CD4-positive, alpha-beta T cell (primary cell): ENCODE measurements around the gene PLCB2. TPM values are rescaled to one million over a fixed set of nuclear protein-coding genes. Genes with fewer than 3 reads are reported as not detected.

ENCODE experiments used
- ATAC-seq: fragments of 200-7000 bp; cut with Tn5 transposase; one replicate; pipeline ENCODE4 v1.10.0; 2022; ENCODE audit warnings: mild to moderate bottlenecking; ENCODE audit not compliant: poor library complexity
- CTCF ChIA-PET: fragments of 350-600 bp; sonication (Branson Sonifier 250); formaldehyde crosslinking; loops from one replicate; lab custom pipeline; 2021; ENCODE audit warnings: antibody characterized with exemption, inconsistent platforms; lab: Charles Lee
- POLR2A ChIA-PET: fragments of 350-600 bp; sonication (Branson Sonifier 250); formaldehyde crosslinking; loops from one replicate; lab custom pipeline; 2021; ENCODE audit warnings: antibody characterized with exemption, inconsistent platforms; lab: Charles Lee
- DNase-seq, 14 experiments: peaks; one replicate each; pipeline ENCODE4 v3.0.0-alpha.2; 2013 to 2020; ENCODE audit warnings: mixed read lengths in 2 of 14
- H3K27ac ChIP-seq, 2 donors: one replicate each; pipeline versions ENCODE4 v1.5.1 to v1.7.0; 2013; ENCODE audit warnings: low read length in 2 of 2, low read depth in 1 of 2, mild to moderate bottlenecking in 1 of 2
- H3K27me3 ChIP-seq, 2 experiments: 1 replicate in 1 of 2; 2 replicates in 1 of 2; pipeline versions ENCODE4 v1.6.1 to v1.7.0; 2013; ENCODE audit warnings: low read length in 2 of 2, control low read depth in 1 of 2, mild to moderate bottlenecking in 1 of 2, moderate library complexity in 1 of 2; ENCODE audit not compliant: insufficient read depth in 2 of 2, control insufficient read depth in 1 of 2
- H3K36me3 ChIP-seq: one replicate; pipeline ENCODE4 v1.6.1; 2013; ENCODE audit warnings: low read length, control low read depth; ENCODE audit not compliant: insufficient read depth
- H3K4me1 ChIP-seq: one replicate; pipeline ENCODE4 v1.6.1; 2013; ENCODE audit warnings: low read length, control low read depth; ENCODE audit not compliant: insufficient read depth
- H3K4me3 ChIP-seq: one replicate; pipeline ENCODE4 v1.5.1; 2013; ENCODE audit warnings: mild to moderate bottlenecking, low read length, moderate library complexity
- H3K9me3 ChIP-seq, 2 experiments: 1 replicate in 1 of 2; 2 replicates in 1 of 2; pipeline versions ENCODE4 v1.6.1 to v1.7.0; 2013; ENCODE audit warnings: low read length in 2 of 2, mild to moderate bottlenecking in 2 of 2, control low read depth in 1 of 2, moderate library complexity in 1 of 2; ENCODE audit not compliant: control insufficient read depth in 1 of 2, insufficient read depth in 1 of 2
- H3K27ac Mint-ChIP-seq: one replicate; pipeline ENCODE4 v1.8.0; 2020; ENCODE audit warnings: mixed read lengths
- H3K27me3 Mint-ChIP-seq: one replicate; pipeline ENCODE4 v1.8.0; 2021; ENCODE audit warnings: mixed read lengths
- H3K36me3 Mint-ChIP-seq: one replicate; pipeline ENCODE4 v1.8.0; 2021; ENCODE audit warnings: low read depth, mixed read lengths
- H3K4me1 Mint-ChIP-seq: one replicate; pipeline ENCODE4 v1.8.0; 2021; ENCODE audit warnings: low read depth, mixed read lengths
- H3K4me3 Mint-ChIP-seq: one replicate; pipeline ENCODE4 v1.8.0; 2020; ENCODE audit warnings: mild to moderate bottlenecking, mixed read lengths
- H3K9me3 Mint-ChIP-seq: one replicate; pipeline ENCODE4 v1.8.0; 2020; ENCODE audit warnings: mixed read lengths
- CTCF ChIP-seq: fragments of 200-600 bp; IDR thresholded peaks from one replicate; pipeline ENCODE4 v1.8.0; 2022; ENCODE audit warnings: antibody characterized with exemption, mild to moderate bottlenecking
- intact Hi-C, 2 experiments: fragments of 100-400 bp; cut with DNase I in 1 of 2; cut with micrococcal nuclease in 1 of 2; formaldehyde crosslinking; loops; one replicate each; pipeline versions ENCODE4 v1.15.1 to v1.9.0; 2023 to 2025; cut with DNase I, micrococcal nuclease
- total RNA-seq, 174 experiments: library from RNA in 2 of 174; stranded (reverse) in 2 of 174; gene quantifications; one replicate each; pipeline ENCODE4 v1.2.3 and lab custom pipeline; 2021 to 2026

The PLCB2 gene
- total RNA-seq, 2 experiments from 2014 or later: 206 to 222 TPM

GRCh38 chr15:40249477-40250303 lies 58.0 kb downstream of the PLCB2 start:
- Histone ChIP-seq H3K27me3 (peaks cover 20 to 30% of the 10 kb centered on the region in 2 experiments), H3K27ac (no peak overlapping the region), H3K4me3 (no peak overlapping the region), H3K36me3 (no peaks in the 10 kb centered on the region), H3K4me1 (peaks cover 17% of the 10 kb centered on the region), H3K9me3 (no peaks in the 10 kb centered on the region)
- H3K36me3 Mint-ChIP-seq: no peaks in the 10 kb centered on the region
- H3K4me3 Mint-ChIP-seq: no peak overlapping the region
- H3K27ac Mint-ChIP-seq: no peak overlapping the region
- ChIA-PET POLR2A (interaction anchor here (0.5 kb wide), 1 partner anchor 64 kb away, joined by 3 read pairs; no protein-coding TSS in a partner anchor), CTCF (no interaction called here)
- ATAC-seq (no peak), DNase-seq (no peak)
- peaks cover 34% of the 10 kb centered on the region for H3K27me3 Mint-ChIP-seq
- TF ChIP-seq CTCF: no peak
- H3K4me1 Mint-ChIP-seq: peaks cover 9% of the 10 kb centered on the region
- H3K9me3 Mint-ChIP-seq: no peaks in the 10 kb centered on the region
- intact Hi-C loops: no loop called here

- Mint-ChIP-seq H3K9me3 (no peaks in the 10 kb centered on the region), H3K4me3 (no peak overlapping the region), H3K27ac (no peak overlapping the region), H3K36me3 (no peaks in the 10 kb centered on the region), H3K27me3 (peaks cover 19% of the 10 kb centered on the region), H3K4me1 (peaks cover 8% of the 10 kb centered on the region)
- Histone ChIP-seq H3K4me1 (peaks cover 10% of the 10 kb centered on the region), H3K9me3 (no peaks in the 10 kb centered on the region), H3K27ac (no peak overlapping the region), H3K27me3 (peaks cover 8 to 18% of the 10 kb centered on the region in 2 experiments), H3K4me3 (no peak overlapping the region), H3K36me3 (no peaks in the 10 kb centered on the region)
- TF ChIP-seq CTCF: no peak
- POLR2A ChIA-PET: interaction anchor here (0.5 kb wide), 1 partner anchor 1858 kb away, joined by 3 read pairs; no protein-coding TSS in a partner anchor
- intact Hi-C loops: no loop called here
- no peak for DNase-seq
- CTCF ChIA-PET: no interaction called here
- no peak for ATAC-seq
Measured at GRCh38 chr15:40248006-40248783, 59.5 kb downstream of the PLCB2 start.

GRCh38 chr15:40247406-40247971 lies 60.2 kb downstream of the PLCB2 start:
- Mint-ChIP-seq H3K36me3 (no peaks in the 10 kb centered on the region), H3K27me3 (peaks cover 15% of the 10 kb centered on the region), H3K4me1 (peaks cover 4% of the 10 kb centered on the region), H3K9me3 (no peaks in the 10 kb centered on the region), H3K4me3 (no peak overlapping the region), H3K27ac (no peak overlapping the region)
- H3K4me3 ChIP-seq: no peak overlapping the region
- peaks cover 4% of the 10 kb centered on the region for H3K4me1 ChIP-seq
- H3K9me3 ChIP-seq: no peaks in the 10 kb centered on the region
- ATAC-seq (no peak), DNase-seq (no peak)
- no peak overlapping the region for H3K27ac ChIP-seq
- H3K27me3 ChIP-seq: peaks cover 5 to 12% of the 10 kb centered on the region in 2 experiments
- TF ChIP-seq CTCF: no peak
- ChIA-PET POLR2A (interaction anchor here (0.5 kb wide), 1 partner anchor 1859 kb away, joined by 3 read pairs; no protein-coding TSS in a partner anchor), CTCF (no interaction called here)
- intact Hi-C loops: no loop called here
- H3K36me3 ChIP-seq: no peaks in the 10 kb centered on the region
